Endothelial cell (in vitro differentiated cells): ENCODE data around the gene PNLIPRP2. TPM values are rescaled to one million over a fixed set of nuclear protein-coding genes. Genes with fewer than 3 reads are reported as not detected.

ENCODE experiments used
- DNase-seq: peaks from one replicate; pipeline ENCODE4 v3.0.0; 2021; ENCODE audit warnings: low spot score
- H3K27ac Mint-ChIP-seq: one replicate; pipeline ENCODE4 v1.8.0; 2021; ENCODE audit warnings: mixed read lengths, inconsistent platforms; ENCODE audit not compliant: unreplicated experiment
- H3K27me3 Mint-ChIP-seq: one replicate; pipeline ENCODE4 v1.8.0; 2021; ENCODE audit warnings: mild to moderate bottlenecking, moderate library complexity, mixed read lengths, inconsistent platforms; ENCODE audit not compliant: unreplicated experiment
- H3K36me3 Mint-ChIP-seq: one replicate; pipeline ENCODE4 v1.8.0; 2021; ENCODE audit warnings: mild to moderate bottlenecking, low read depth, mixed read lengths, inconsistent platforms; ENCODE audit not compliant: unreplicated experiment
- H3K4me1 Mint-ChIP-seq: one replicate; pipeline ENCODE4 v1.8.0; 2021; ENCODE audit warnings: mild to moderate bottlenecking, mixed read lengths, inconsistent platforms; ENCODE audit not compliant: unreplicated experiment
- H3K4me3 Mint-ChIP-seq: one replicate; pipeline ENCODE4 v1.8.0; 2021; ENCODE audit warnings: mild to moderate bottlenecking, mixed read lengths, inconsistent platforms; ENCODE audit not compliant: unreplicated experiment
- H3K9me3 Mint-ChIP-seq: one replicate; pipeline ENCODE4 v1.8.0; 2021; ENCODE audit warnings: mixed read lengths, inconsistent platforms; ENCODE audit not compliant: unreplicated experiment
- CTCF ChIP-seq: fragments of 200-600 bp; sonication (generic); IDR thresholded peaks from one replicate; pipeline ENCODE4 v1.5.0; 2021; ENCODE audit warnings: antibody characterized with exemption; ENCODE audit not compliant: unreplicated experiment
- total RNA-seq: library from RNA; stranded (reverse); fragmentation: NEBNext Ultra II Directional; extraction: Animal tissue kit (Norgen Biotek cat#: 25700); gene quantifications from one replicate; pipeline ENCODE4 v1.2.1, GENCODE V29; 2021; ENCODE audit not compliant: unreplicated experiment

PNLIPRP2 gene
- total RNA-seq, 1 donor from 2014 or later = not detected

GRCh38 chr10:116676118-116676517 is 55.4 kb downstream of the PNLIPRP2 start:
- Mint-ChIP-seq H3K4me1 (peaks cover 9% of the 10 kb centered on the region), H3K27ac (peak overlapping the region; percentile 2), H3K9me3 (no peaks in the 10 kb centered on the region), H3K36me3 (no peaks in the 10 kb centered on the region), H3K27me3 (peaks cover 2% of the 10 kb centered on the region), H3K4me3 (no peak overlapping the region)
- no peak for DNase-seq
- TF ChIP-seq CTCF = no peak

- no peak for DNase-seq
- no peak for TF ChIP-seq CTCF
- Mint-ChIP-seq H3K4me1 (peaks cover 10% of the 10 kb centered on the region), H3K36me3 (no peaks in the 10 kb centered on the region), H3K9me3 (no peaks in the 10 kb centered on the region), H3K27ac (no peak overlapping the region), H3K4me3 (no peak overlapping the region), H3K27me3 (peaks cover 3% of the 10 kb centered on the region)
Observed at GRCh38 chr10:116676633-116677032, 55.9 kb downstream of the PNLIPRP2 start.

GRCh38 chr10:116679351-116679750 is 58.6 kb downstream of the PNLIPRP2 start:
- TF ChIP-seq CTCF = no peak
- H3K27ac Mint-ChIP-seq = no peak overlapping the region
- H3K4me1 Mint-ChIP-seq = peaks cover 16% of the 10 kb centered on the region
- H3K9me3 Mint-ChIP-seq = no peaks in the 10 kb centered on the region
- H3K36me3 Mint-ChIP-seq = no peaks in the 10 kb centered on the region
- peaks cover 5% of the 10 kb centered on the region for H3K27me3 Mint-ChIP-seq
- DNase-seq = no peak
- no peak overlapping the region for H3K4me3 Mint-ChIP-seq

- no peaks in the 10 kb centered on the region for H3K9me3 Mint-ChIP-seq
- no peak for DNase-seq
- H3K4me1 Mint-ChIP-seq = peaks cover 13% of the 10 kb centered on the region
- TF ChIP-seq CTCF = no peak
- H3K27ac Mint-ChIP-seq = no peak overlapping the region
- H3K36me3 Mint-ChIP-seq = no peaks in the 10 kb centered on the region
- peaks cover 5% of the 10 kb centered on the region for H3K27me3 Mint-ChIP-seq
- no peak overlapping the region for H3K4me3 Mint-ChIP-seq
Observed at GRCh38 chr10:116683166-116683565, 62.4 kb downstream of the PNLIPRP2 start.

- no peak for DNase-seq
- peaks cover 15% of the 10 kb centered on the region for H3K4me1 Mint-ChIP-seq
- no peaks in the 10 kb centered on the region for H3K36me3 Mint-ChIP-seq
- TF ChIP-seq CTCF = no peak
- peaks cover 5% of the 10 kb centered on the region for H3K27me3 Mint-ChIP-seq
- no peak overlapping the region for H3K27ac Mint-ChIP-seq
- H3K9me3 Mint-ChIP-seq = no peaks in the 10 kb centered on the region
- H3K4me3 Mint-ChIP-seq = no peak overlapping the region
Observed at GRCh38 chr10:116683821-116684220, 63.1 kb downstream of the PNLIPRP2 start.
